Kidney (tissue), 14 donors: Measurements from ENCODE around the gene HOXC11. TPM values are rescaled to one million over a fixed set of nuclear protein-coding genes. Genes with fewer than 3 reads are reported as not detected.

ENCODE experiments used
- DNase-seq, 5 donors: peaks; one replicate each; pipeline ENCODE4 v3.0.0-alpha.2; 2013 to 2020
- FAIRE-seq: peaks from 2 replicates; lab custom pipeline; 2012; peaks lifted over from hg19 to GRCh38; lab: Jason Lieb, UNC
- H3K27ac ChIP-seq, 2 donors: one replicate each; pipeline ENCODE4 v1.7.0; 2013; ENCODE audit warnings: low read depth in 2 of 2, low read length in 2 of 2, inconsistent platforms in 1 of 2
- H3K27me3 ChIP-seq: one replicate; pipeline ENCODE4 v1.7.1; 2013; ENCODE audit warnings: low read length, inconsistent platforms; ENCODE audit not compliant: control insufficient read depth, insufficient read depth
- H3K36me3 ChIP-seq, 3 donors: one replicate each; pipeline versions ENCODE4 v1.7.0 to v1.7.1; 2013; ENCODE audit warnings: low read length in 3 of 3, control low read depth in 1 of 3, inconsistent platforms in 1 of 3; ENCODE audit not compliant: insufficient read depth in 3 of 3, control insufficient read depth in 2 of 3
- H3K4me1 ChIP-seq, 3 donors: one replicate each; pipeline versions ENCODE4 v1.7.0 to v1.7.1; 2013; ENCODE audit warnings: low read length in 3 of 3, inconsistent platforms in 1 of 3, low read depth in 1 of 3; ENCODE audit not compliant: control insufficient read depth in 2 of 3, insufficient read depth in 2 of 3
- H3K4me3 ChIP-seq, 3 donors: one replicate each; pipeline versions ENCODE4 v1.7.0 to v1.8.1; 2013; ENCODE audit warnings: low read length in 3 of 3, control low read depth in 1 of 3, inconsistent platforms in 1 of 3
- H3K9ac ChIP-seq, 3 donors: one replicate each; pipeline versions ENCODE4 v1.7.0 to v1.7.1; 2013; ENCODE audit warnings: low read length in 3 of 3, control low read depth in 1 of 3, inconsistent platforms in 1 of 3
- H3K9me3 ChIP-seq, 3 donors: one replicate each; pipeline versions ENCODE4 v1.7.0 to v1.7.1; 2013; ENCODE audit warnings: low read length in 3 of 3, control low read depth in 1 of 3, inconsistent platforms in 1 of 3; ENCODE audit not compliant: control insufficient read depth in 2 of 3, insufficient read depth in 1 of 3
- CTCF ChIP-seq: IDR thresholded peaks from 3 replicates; pipeline ENCODE4 v1.5.1; 2012; ENCODE audit warnings: mild to moderate bottlenecking, moderate library complexity, borderline replicate concordance; ENCODE audit not compliant: insufficient read depth; ENCODE audit errors: extremely low read depth
- intact Hi-C: fragments of 100-400 bp; cut with DNase I; formaldehyde crosslinking; loops from one replicate; pipeline ENCODE4 v1.11.1; 2022
- polyA plus RNA-seq: library from polyadenylated mRNA; stranded (reverse); fragments of 350-450 nt; fragmentation: Illumina TruSeq; extraction: RNeasy Lipid Tissue Mini Kit (QIAGEN cat#74804); gene quantifications from one replicate; pipeline ENCODE4 v1.2.3, GENCODE V29; 2014; ENCODE audit warnings: low read depth, low replicate concordance; ENCODE audit not compliant: insufficient read depth
- total RNA-seq: library from RNA; stranded (reverse); fragmentation: NEBNext Ultra II Directional; extraction: Animal tissue kit (Norgen Biotek cat#: 25700); gene quantifications from one replicate; pipeline ENCODE4 v1.2.1, GENCODE V29; 2021
- donor health status: control.
- donor health status: control.
- donor health status: control.
- donor health status: control.
- donor health status: control.
- donor health status: DM: yes; HTN: yes; CAD: no.
- donor health status: Normal renal cell carcinoma (clear cell type).

HOXC11 gene
- total and polyA plus RNA-seq, 2 donors from 2014 or later = 0.75 to 1.4 TPM

- H3K9ac ChIP-seq = peak overlapping the region in 2 of 3 donors; percentile 72 to 73
Measured at GRCh38 chr12:54006559-54007220, 33.8 kb downstream of the HOXC11 start.

GRCh38 chr12:54007538-54008259 is 34.8 kb downstream of the HOXC11 start:
- no peaks in the 10 kb centered on the region for H3K9me3 ChIP-seq
- intact Hi-C loops = no loop called here
- H3K27me3 ChIP-seq = peaks cover 4% of the 10 kb centered on the region
- DNase-seq = peak in 1 of 5 donors; percentile 67
- no peak overlapping the region for H3K27ac ChIP-seq
- FAIRE-seq = no peak
- H3K36me3 ChIP-seq = no peaks in the 10 kb centered on the region
- no peak for TF ChIP-seq CTCF
- H3K4me1 ChIP-seq = peaks cover 6 to 24% (median 12%) of the 10 kb centered on the region in 3 donors
- no peak overlapping the region for H3K9ac ChIP-seq
- no peak overlapping the region for H3K4me3 ChIP-seq

More at GRCh38 chr12:54006559-54007220, 33.8 kb downstream of the HOXC11 start:
- TF ChIP-seq CTCF = no peak
- DNase-seq (peak in 2 of 5 donors; percentile 68 to 89), FAIRE-seq (no peak)
- intact Hi-C loops = no loop called here
- no peaks in the 10 kb centered on the region for H3K9me3 ChIP-seq
- peaks cover 6 to 23% (median 11%) of the 10 kb centered on the region in 3 donors for H3K4me1 ChIP-seq
- peaks cover 4% of the 10 kb centered on the region for H3K27me3 ChIP-seq
- H3K4me3 ChIP-seq = peak overlapping the region; percentile 39 to 67 (median 60)
- peak overlapping the region; percentile 55 to 59 for H3K27ac ChIP-seq
- no peaks in the 10 kb centered on the region for H3K36me3 ChIP-seq

- Histone ChIP-seq H3K27ac (no peak overlapping the region), H3K36me3 (no peaks in the 10 kb centered on the region), H3K4me3 (no peak overlapping the region), H3K9ac (no peak overlapping the region), H3K27me3 (peaks cover 4% of the 10 kb centered on the region), H3K4me1 (peaks cover 6 to 29% (median 16%) of the 10 kb centered on the region in 3 donors), H3K9me3 (no peaks in the 10 kb centered on the region)
- intact Hi-C loops = no loop called here
- FAIRE-seq (no peak), DNase-seq (peak in 1 of 5 donors; percentile 34)
- no peak for TF ChIP-seq CTCF
Measured at GRCh38 chr12:54008260-54008552, 35.3 kb downstream of the HOXC11 start.
